RWPE2 (cell line): ENCODE data around the gene MCU.

Source experiments
- ATAC-seq: fragments of 200-7000 bp; cut with Tn5 transposase; 3 replicates; pipeline ENCODE4 v1.9.1; 2021; ENCODE audit warnings: low read depth
- DNase-seq: peaks from one replicate; pipeline ENCODE4 v3.0.0-alpha.2; 2020; ENCODE audit warnings: low spot score
- H3K27ac ChIP-seq: fragments of 450-650 bp; 2 replicates; pipeline ENCODE4 v1.5.1; 2017; ENCODE audit warnings: mild to moderate bottlenecking; ENCODE audit not compliant: poor library complexity, severe bottlenecking
- H3K27me3 ChIP-seq: fragments of 250-450 bp; sonication (Bioruptor Pico); 2 replicates; pipeline ENCODE4 v1.5.1; 2021; ENCODE audit warnings: mild to moderate bottlenecking, moderate library complexity; ENCODE audit not compliant: insufficient read depth, poor library complexity, severe bottlenecking
- H3K36me3 ChIP-seq: fragments of 250-450 bp; sonication (Bioruptor Pico); 2 replicates; pipeline ENCODE4 v1.5.1; 2020; ENCODE audit warnings: low read depth, mild to moderate bottlenecking, moderate library complexity
- H3K4me1 ChIP-seq: fragments of 250-450 bp; sonication (Bioruptor Pico); 2 replicates; pipeline ENCODE4 v1.5.1; 2021; ENCODE audit warnings: mild to moderate bottlenecking, moderate library complexity; ENCODE audit not compliant: insufficient read depth, poor library complexity, severe bottlenecking
- H3K4me3 ChIP-seq: fragments of 250-450 bp; sonication (Bioruptor Pico); 2 replicates; pipeline ENCODE4 v1.5.1; 2021; ENCODE audit warnings: mild to moderate bottlenecking, moderate library complexity; ENCODE audit not compliant: severe bottlenecking
- H3K9me3 ChIP-seq: fragments of 250-450 bp; sonication (Bioruptor Pico); 2 replicates; pipeline ENCODE4 v1.5.1; 2021; ENCODE audit warnings: mild to moderate bottlenecking, moderate library complexity; ENCODE audit not compliant: severe bottlenecking
- CTCF ChIP-seq: fragments of 450-650 bp; IDR thresholded peaks from one replicate; pipeline ENCODE4 v1.5.1; 2017; ENCODE audit warnings: mild to moderate bottlenecking, moderate library complexity; ENCODE audit not compliant: poor library complexity, severe bottlenecking

The MCU gene

DNA sequence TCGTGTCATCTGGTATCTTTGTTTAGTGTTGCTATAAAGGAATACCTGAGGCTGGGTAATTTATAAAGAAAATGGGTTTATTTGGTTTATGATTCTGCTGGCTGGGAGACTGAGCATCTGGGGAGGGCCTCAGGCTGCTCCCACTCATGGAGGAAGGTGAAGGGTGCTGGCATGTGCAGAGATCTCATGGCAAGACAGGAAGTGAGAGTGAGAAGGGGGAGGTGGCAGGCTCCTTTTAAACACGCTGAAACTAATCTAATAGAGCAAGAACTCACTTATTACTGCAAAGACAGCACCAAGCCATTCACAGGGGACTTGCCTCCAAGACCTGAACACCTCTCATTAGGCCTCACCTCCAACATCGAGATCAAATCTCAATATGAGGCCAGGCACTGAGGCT, 212.9 kb downstream of the MCU start:
- Histone ChIP-seq H3K4me3 (no peak overlapping the region), H3K27ac (no peak overlapping the region), H3K9me3 (no peaks in the 10 kb centered on the region), H3K4me1 (no peaks in the 10 kb centered on the region), H3K27me3 (no peaks in the 10 kb centered on the region), H3K36me3 (no peaks in the 10 kb centered on the region)
- ATAC-seq (no peak), DNase-seq (no peak)
- TF ChIP-seq CTCF = no peak

- Histone ChIP-seq H3K4me1 (no peaks in the 10 kb centered on the region), H3K27me3 (no peaks in the 10 kb centered on the region), H3K27ac (no peak overlapping the region), H3K36me3 (no peaks in the 10 kb centered on the region), H3K4me3 (no peak overlapping the region), H3K9me3 (no peaks in the 10 kb centered on the region)
- TF ChIP-seq CTCF = no peak
- ATAC-seq = no peak
- DNase-seq = no peak
These were observed 214.5 kb downstream of the MCU start for GRCh38 chr10:72906446-72906845.

DNA sequence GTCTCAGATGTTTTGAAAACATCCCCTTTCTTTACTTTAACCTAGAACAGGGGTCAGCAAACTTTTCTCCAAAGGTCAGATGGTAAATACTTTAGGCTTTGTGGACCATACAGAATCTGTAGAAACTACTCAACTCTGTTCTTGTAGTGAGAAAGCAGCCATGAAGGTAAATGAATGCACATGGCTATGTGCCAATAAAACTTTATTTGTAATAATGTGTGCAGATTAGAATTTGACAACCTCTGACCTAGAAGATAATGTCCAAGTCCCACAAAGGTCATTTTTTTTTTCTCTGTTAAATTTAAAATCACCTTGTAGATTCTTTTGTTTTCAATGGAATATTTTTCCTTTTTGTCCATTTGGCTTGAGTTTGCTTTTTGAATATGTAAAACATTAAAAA, 218.8 kb downstream of the MCU start:
- DNase-seq (no peak), ATAC-seq (no peak)
- Histone ChIP-seq H3K36me3 (no peaks in the 10 kb centered on the region), H3K27ac (no peak overlapping the region), H3K4me3 (no peak overlapping the region), H3K27me3 (no peaks in the 10 kb centered on the region), H3K4me1 (no peaks in the 10 kb centered on the region), H3K9me3 (no peaks in the 10 kb centered on the region)
- TF ChIP-seq CTCF = no peak

DNA sequence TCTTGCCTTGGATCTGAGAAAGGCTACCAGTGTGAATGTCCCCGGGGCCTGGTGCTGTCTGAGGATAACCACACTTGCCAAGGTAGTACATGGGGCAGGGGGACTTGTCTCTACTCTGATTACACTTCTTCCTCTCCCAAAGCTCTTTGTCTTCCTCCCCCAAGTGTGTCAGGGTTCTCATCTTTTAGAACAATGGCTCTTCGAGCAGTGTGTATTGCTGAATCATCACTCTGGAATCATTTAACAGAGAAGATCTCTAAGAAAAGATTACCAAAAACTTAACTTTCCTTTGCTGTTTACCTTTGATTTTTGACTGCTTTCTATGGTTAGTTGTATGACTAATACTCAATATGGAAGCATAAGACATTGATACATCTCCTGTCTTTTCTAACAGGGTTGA, 219.8 kb downstream of the MCU start:
- no peaks in the 10 kb centered on the region for H3K4me1 ChIP-seq
- no peak for DNase-seq
- no peak for ATAC-seq
- H3K27ac ChIP-seq = no peak overlapping the region
- no peaks in the 10 kb centered on the region for H3K27me3 ChIP-seq
- no peaks in the 10 kb centered on the region for H3K9me3 ChIP-seq
- H3K36me3 ChIP-seq = no peaks in the 10 kb centered on the region
- H3K4me3 ChIP-seq = no peak overlapping the region
- no peak for TF ChIP-seq CTCF

DNA sequence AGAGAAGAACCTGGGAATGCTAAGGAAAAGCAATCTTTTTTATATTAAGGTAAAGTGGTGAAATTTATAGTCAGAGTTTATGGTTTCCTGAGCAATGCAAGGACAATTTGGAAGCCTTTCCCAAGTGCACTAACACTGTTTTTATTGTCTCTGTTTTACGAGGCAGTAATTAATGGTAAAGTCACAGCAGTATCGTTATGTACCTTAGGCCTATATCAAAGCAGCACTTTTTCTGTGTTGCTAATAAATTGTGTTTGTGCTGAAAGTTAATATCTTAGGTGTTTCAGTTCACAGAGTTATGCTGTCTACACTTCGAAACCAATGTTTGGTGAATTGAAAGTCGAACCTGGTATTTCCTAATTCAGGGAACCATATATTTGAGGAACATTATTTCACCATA, 220.8 kb downstream of the MCU start:
- H3K4me3 ChIP-seq = no peak overlapping the region
- H3K4me1 ChIP-seq = no peaks in the 10 kb centered on the region
- DNase-seq = no peak
- H3K27me3 ChIP-seq = no peaks in the 10 kb centered on the region
- TF ChIP-seq CTCF = no peak
- no peaks in the 10 kb centered on the region for H3K36me3 ChIP-seq
- ATAC-seq = no peak
- H3K27ac ChIP-seq = no peak overlapping the region
- H3K9me3 ChIP-seq = no peaks in the 10 kb centered on the region
